ENCODE results near the gene PNLIP. TPM values are rescaled to one million over a fixed set of nuclear protein-coding genes. Genes with fewer than 3 reads are reported as not detected.

The PNLIP gene
- polyA plus RNA-seq, 2 of the 4 experiments (the other 2 are of a cell fraction), result not detected

GRCh38 chr10:116511365-116511764 is 34.4 kb upstream of the PNLIP start:
- WGBS (ENCODE audit: missing lambda C conversion rate), result 25% methylated on average over 3 of the region's 3 CpGs
- POLR2A ChIA-PET, result no interaction called here
- CTCF ChIA-PET, result interaction anchor here (1.3 kb wide), 1 partner anchor 21 kb away, joined by 3 read pairs; no protein-coding TSS in a partner anchor
- Histone ChIP-seq H3K4me1 (no peaks in the 10 kb centered on the region), H3K27ac (no peak overlapping the region), H3K9me3 (no peaks in the 10 kb centered on the region), H3K4me3 (no peak overlapping the region), H3K4me2 (no peak overlapping the region)
- no peak for TF ChIP-seq RNF2 (IDR thresholded peaks at IDR 0.05; ENCODE audit: borderline replicate concordance, low read depth)
- no peak for TF ChIP-seq POLR2AphosphoS2 (conservative IDR thresholded peaks at IDR 0.05; ENCODE audit: low read length)
- TF ChIP-seq MAZ (IDR thresholded peaks at IDR 0.05; ENCODE audit: borderline replicate concordance, low read depth, low read length), result no peak
- no peak for TF ChIP-seq ZC3H11A (IDR thresholded peaks at IDR 0.05)
- TF ChIP-seq ZNF302 (CRISPR knock-in tag; IDR thresholded peaks at IDR 0.05), result no peak
- no peak for TF ChIP-seq FOXS1 (CRISPR knock-in tag; IDR thresholded peaks at IDR 0.05)
- no peak for TF ChIP-seq HDAC2 (IDR thresholded peaks at IDR 0.05)
- no peak for TF ChIP-seq NPAS2 (CRISPR knock-in tag; IDR thresholded peaks at IDR 0.05; ENCODE audit: borderline replicate concordance)
- no peak for TF ChIP-seq HOXA7 (CRISPR knock-in tag; IDR thresholded peaks at IDR 0.05)
- TF ChIP-seq BHLHE40 (IDR thresholded peaks at IDR 0.05; ENCODE audit: low read depth, low read length), result no peak
- no peak for TF ChIP-seq FOSB (CRISPR knock-in tag; IDR thresholded peaks at IDR 0.05)
- no peak for TF ChIP-seq NFE2L2 (conservative IDR thresholded peaks at IDR 0.05; ENCODE audit: low read length)
- TF ChIP-seq HOXB13 (CRISPR knock-in tag; IDR thresholded peaks at IDR 0.05; ENCODE audit: low read depth), result no peak
- no peak for TF ChIP-seq CBX8 (IDR thresholded peaks at IDR 0.05)
- TF ChIP-seq HEYL (CRISPR knock-in tag; IDR thresholded peaks at IDR 0.05), result no peak
- no peak for TF ChIP-seq GATA3 (IDR thresholded peaks at IDR 0.05; ENCODE audit: borderline replicate concordance)
- no peak for TF ChIP-seq JUNB (IDR thresholded peaks at IDR 0.05)
- FAIRE-seq (no peak), ATAC-seq (no peak), DNase-seq (ENCODE audit: low read depth in 1 of 2, low spot score in 1 of 2) (no peak)

GRCh38 chr10:116521424-116522290 is 24.1 kb upstream of the PNLIP start:
- FAIRE-seq (no peak), ATAC-seq (peak in 1 of 2 experiments; percentile 62; a peak in 2 of 6 replicates), DNase-seq (ENCODE audit: low read depth in 1 of 2, low spot score in 1 of 2) (peak; percentile 43 to 45)
- ChIA-PET CTCF (interaction anchor here (0.8 to 1.8 kb wide), 4 partner anchors 9 to 21 kb away, joined by 3 to 5 read pairs (median 4); no protein-coding TSS in a partner anchor), POLR2A (no interaction called here)
- Histone ChIP-seq H3K4me1 (no peaks in the 10 kb centered on the region), H3K9me3 (no peaks in the 10 kb centered on the region), H3K4me3 (no peak overlapping the region), H3K4me2 (no peak overlapping the region), H3K27ac (no peak overlapping the region)
- TF ChIP-seq TFCP2L1 (CRISPR knock-in tag; IDR thresholded peaks at IDR 0.05) (no peak), KDM1A (IDR thresholded peaks at IDR 0.05; ENCODE audit: low read depth) (no peak), HDAC2 (IDR thresholded peaks at IDR 0.05) (no peak), CTCF (IDR thresholded peaks at IDR 0.05) (peak; percentile 67), RAD21 (conservative IDR thresholded peaks at IDR 0.05 in 1 of 2, IDR thresholded peaks at IDR 0.05 in 1 of 2) (peak; percentile 37 to 49; a peak in 4 of 5 replicates), SMC3 (IDR thresholded peaks at IDR 0.05) (peak; percentile 42; the same call in 2 of the 3 replicates)
- 10% methylated on average over 10 of the region's 10 CpGs for WGBS (ENCODE audit: missing lambda C conversion rate)

GRCh38 chr10:116522803-116523381 is 22.8 kb upstream of the PNLIP start:
- CTCF ChIA-PET, result interaction anchor here (1.3 kb wide), 1 partner anchor 19 kb away, joined by 3 read pairs; no protein-coding TSS in a partner anchor
- FAIRE-seq, result no peak

More at GRCh38 chr10:116522803-116523381, 22.8 kb upstream of the PNLIP start:
- POLR2A ChIA-PET, result no interaction called here
- no peak for TF ChIP-seq CHD4 (IDR thresholded peaks at IDR 0.05; ENCODE audit: borderline replicate concordance)
- TF ChIP-seq HMGXB4 (CRISPR knock-in tag; IDR thresholded peaks at IDR 0.05; ENCODE audit: borderline replicate concordance), result no peak
- TF ChIP-seq, protein P1, sequence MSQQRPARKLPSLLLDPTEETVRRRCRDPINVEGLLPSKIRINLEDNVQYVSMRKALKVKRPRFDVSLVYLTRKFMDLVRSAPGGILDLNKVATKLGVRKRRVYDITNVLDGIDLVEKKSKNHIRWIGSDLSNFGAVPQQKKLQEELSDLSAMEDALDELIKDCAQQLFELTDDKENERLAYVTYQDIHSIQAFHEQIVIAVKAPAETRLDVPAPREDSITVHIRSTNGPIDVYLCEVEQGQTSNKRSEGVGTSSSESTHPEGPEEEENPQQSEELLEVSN (IDR thresholded peaks at IDR 0.05; ENCODE audit: borderline replicate concordance, low read depth), result no peak
- TF ChIP-seq CEBPB (IDR thresholded peaks at IDR 0.05), result no peak
- TF ChIP-seq, protein P2, sequence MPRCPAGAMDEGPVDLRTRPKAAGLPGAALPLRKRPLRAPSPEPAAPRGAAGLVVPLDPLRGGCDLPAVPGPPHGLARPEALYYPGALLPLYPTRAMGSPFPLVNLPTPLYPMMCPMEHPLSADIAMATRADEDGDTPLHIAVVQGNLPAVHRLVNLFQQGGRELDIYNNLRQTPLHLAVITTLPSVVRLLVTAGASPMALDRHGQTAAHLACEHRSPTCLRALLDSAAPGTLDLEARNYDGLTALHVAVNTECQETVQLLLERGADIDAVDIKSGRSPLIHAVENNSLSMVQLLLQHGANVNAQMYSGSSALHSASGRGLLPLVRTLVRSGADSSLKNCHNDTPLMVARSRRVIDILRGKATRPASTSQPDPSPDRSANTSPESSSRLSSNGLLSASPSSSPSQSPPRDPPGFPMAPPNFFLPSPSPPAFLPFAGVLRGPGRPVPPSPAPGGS (IDR thresholded peaks at IDR 0.05), result no peak
- Histone ChIP-seq H3K4me3 (no peak overlapping the region), H3K4me2 (no peak overlapping the region), H3K9me3 (no peaks in the 10 kb centered on the region), H3K4me1 (no peaks in the 10 kb centered on the region), H3K27ac (no peak overlapping the region)
- 11% methylated on average over 8 of the region's 8 CpGs for WGBS (ENCODE audit: missing lambda C conversion rate)
- ATAC-seq, result no peak
- no peak for DNase-seq (ENCODE audit: low read depth in 1 of 2, low spot score in 1 of 2)

All from A549 (cell line).